ENCODE data around the gene CISH. TPM values are rescaled to one million over a fixed set of nuclear protein-coding genes. Genes with fewer than 3 reads are reported as not detected.

Gene CISH
- total RNA-seq, 1 experiment from 2014 or later, result 1.7 TPM

GRCh38 chr3:50570508-50571279 lies 40.9 kb downstream of the CISH start:
- H3K36me3 Mint-ChIP-seq (ENCODE audit: insufficient read depth in 1 of 3, low read depth in 3 of 3), result peaks cover 0 to 1% (median 0%) of the 10 kb centered on the region in 3 experiments; a peak in 1 of 7 replicates
- no peaks in the 10 kb centered on the region for H3K79me1 ChIP-seq (ENCODE audit: insufficient read depth, low read depth, low read length, poor library complexity, severe bottlenecking)
- peak overlapping the region; percentile 58 for H3K4me2 ChIP-seq (ENCODE audit: insufficient read depth, insufficient read length, low read length)
- H2BK120ac ChIP-seq (ENCODE audit: low read depth, low read length, poor library complexity, severe bottlenecking), result no peak overlapping the region
- H4K91ac ChIP-seq (ENCODE audit: insufficient read length, low read depth, low read length), result no peak overlapping the region
- no peak overlapping the region for H3K56ac ChIP-seq (ENCODE audit: insufficient read length, low read depth, low read length)
- H3K18ac ChIP-seq (ENCODE audit: insufficient read length, low read depth, low read length), result no peak overlapping the region
- H3K9me3 ChIP-seq (ENCODE audit: control insufficient read depth, low read depth, low read length), result no peaks in the 10 kb centered on the region
- H3T11ph ChIP-seq (ENCODE audit: low read length), result no peak overlapping the region
- TF ChIP-seq CTCF (conservative IDR thresholded peaks at IDR 0.05), result no peak
- H2AFZ ChIP-seq (ENCODE audit: low read length), result no peak overlapping the region
- H3K79me2 ChIP-seq (ENCODE audit: insufficient read depth, low read length), result no peaks in the 10 kb centered on the region
- H3K4me1 ChIP-seq (ENCODE audit: insufficient read depth, low read length), result no peaks in the 10 kb centered on the region; the same call in 1 of the 2 replicates
- H3K23ac ChIP-seq (ENCODE audit: insufficient read length, low read depth, low read length), result no peak overlapping the region
- H2AK5ac ChIP-seq (ENCODE audit: insufficient read length, low read length), result no peak overlapping the region
- H4K5ac ChIP-seq (ENCODE audit: insufficient read length, low read depth, low read length), result no peak overlapping the region
- no peak for DNase-seq
- no peak overlapping the region; a peak in 1 of 7 replicates for H3K27ac Mint-ChIP-seq
- H3K9ac ChIP-seq (ENCODE audit: extremely low read depth, insufficient read length, low read length), result no peak overlapping the region
- H3K4me1 Mint-ChIP-seq, result peaks cover 7 to 18% of the 10 kb centered on the region in 2 experiments
- H3K4ac ChIP-seq (ENCODE audit: low read depth, low read length), result no peak overlapping the region
- peaks cover 3% of the 10 kb centered on the region; the same call in 1 of the 2 replicates for H3K27me3 ChIP-seq (ENCODE audit: insufficient read depth, low read length)
- H3K14ac ChIP-seq (ENCODE audit: insufficient read depth, low read length), result no peak overlapping the region
- H2BK12ac ChIP-seq (ENCODE audit: insufficient read length, low read depth, low read length), result no peak overlapping the region
- peaks cover 13% of the 10 kb centered on the region for H3K27me3 Mint-ChIP-seq (ENCODE audit: low read depth)
- WGBS (ENCODE audit: extremely low coverage, insufficient read length, low lambda C conversion rate), result no CpG with 5 or more reads among the region's 5 CpGs
- H3K27ac ChIP-seq (ENCODE audit: insufficient read length, low read depth, low read length), result no peak overlapping the region
- H3K23me2 ChIP-seq (ENCODE audit: insufficient read length, low read depth, low read length, poor library complexity, severe bottlenecking), result peaks cover 10% of the 10 kb centered on the region
- no peaks in the 10 kb centered on the region for H3K9me3 Mint-ChIP-seq
- no peak overlapping the region for H4K8ac ChIP-seq (replicated peaks; ENCODE audit: insufficient read length, low read depth, low read length)
- no peak overlapping the region for H2BK5ac ChIP-seq (ENCODE audit: insufficient read length, low read length)
- no peak overlapping the region for H2BK15ac ChIP-seq (ENCODE audit: low read depth, low read length)
- no peak overlapping the region for H2BK20ac ChIP-seq (ENCODE audit: low read depth, low read length, poor library complexity, severe bottlenecking)
- no peaks in the 10 kb centered on the region for H4K20me1 ChIP-seq (ENCODE audit: control insufficient read depth, insufficient read depth, insufficient read length)
- peak overlapping the region; percentile 97 to 99 for H3K4me3 Mint-ChIP-seq

Measured in H9 (cell line).